ENCODE measurements around the gene NKIRAS1.

DNA sequence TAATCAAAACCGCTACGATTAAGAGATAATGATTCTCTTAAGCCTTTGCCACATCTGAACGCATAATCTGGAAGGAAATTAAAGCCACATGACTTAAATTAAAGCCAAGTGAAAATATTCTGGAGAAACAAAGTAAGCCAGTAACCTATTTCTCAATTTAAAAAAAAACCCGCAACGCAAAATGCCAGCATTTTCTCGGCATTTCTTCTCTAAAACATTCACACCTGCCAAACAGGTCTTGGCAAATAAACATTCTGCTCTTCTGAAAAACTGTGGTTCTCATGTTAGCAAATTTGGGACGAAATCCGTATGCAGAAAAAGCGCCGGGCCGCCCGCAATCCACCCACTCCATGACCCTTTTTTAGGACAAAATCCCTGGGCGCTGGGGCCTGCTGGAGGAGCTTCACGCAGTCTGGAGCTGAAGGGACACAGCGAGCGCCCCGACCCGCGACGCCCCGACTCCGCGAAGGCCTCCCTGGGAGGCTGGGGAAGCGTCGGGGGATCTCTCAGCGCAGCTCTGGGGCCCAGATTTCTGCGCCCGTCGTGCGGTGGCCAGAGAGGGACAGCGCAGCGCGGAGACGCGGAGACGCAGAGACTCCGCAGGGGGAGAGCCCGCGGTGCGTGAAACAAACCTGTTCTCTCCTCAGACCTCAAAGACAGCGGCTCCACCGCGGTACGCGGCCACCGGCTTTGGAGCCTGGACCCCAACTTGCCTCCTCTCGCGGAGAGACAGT is 471 bp downstream of the NKIRAS1 start:
- TF ChIP-seq, protein P1, sequence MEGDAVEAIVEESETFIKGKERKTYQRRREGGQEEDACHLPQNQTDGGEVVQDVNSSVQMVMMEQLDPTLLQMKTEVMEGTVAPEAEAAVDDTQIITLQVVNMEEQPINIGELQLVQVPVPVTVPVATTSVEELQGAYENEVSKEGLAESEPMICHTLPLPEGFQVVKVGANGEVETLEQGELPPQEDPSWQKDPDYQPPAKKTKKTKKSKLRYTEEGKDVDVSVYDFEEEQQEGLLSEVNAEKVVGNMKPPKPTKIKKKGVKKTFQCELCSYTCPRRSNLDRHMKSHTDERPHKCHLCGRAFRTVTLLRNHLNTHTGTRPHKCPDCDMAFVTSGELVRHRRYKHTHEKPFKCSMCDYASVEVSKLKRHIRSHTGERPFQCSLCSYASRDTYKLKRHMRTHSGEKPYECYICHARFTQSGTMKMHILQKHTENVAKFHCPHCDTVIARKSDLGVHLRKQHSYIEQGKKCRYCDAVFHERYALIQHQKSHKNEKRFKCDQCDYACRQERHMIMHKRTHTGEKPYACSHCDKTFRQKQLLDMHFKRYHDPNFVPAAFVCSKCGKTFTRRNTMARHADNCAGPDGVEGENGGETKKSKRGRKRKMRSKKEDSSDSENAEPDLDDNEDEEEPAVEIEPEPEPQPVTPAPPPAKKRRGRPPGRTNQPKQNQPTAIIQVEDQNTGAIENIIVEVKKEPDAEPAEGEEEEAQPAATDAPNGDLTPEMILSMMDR (conservative IDR thresholded peaks at IDR 0.05; ENCODE audit: low read depth, low read length): no peak
- no peak for TF ChIP-seq EZH2 (IDR thresholded peaks at IDR 0.05; ENCODE audit: borderline replicate concordance, low read depth, low read length, poor library complexity, severe bottlenecking)
